A549 (cell line): Measurements from ENCODE around the gene CFAP61.

Source experiments
- CEBPB ChIP-seq, 2 experiments: fragments of >200 bp in 1 of 2; sonication (Bioruptor Twin) in 1 of 2; formaldehyde crosslinking in 1 of 2; IDR thresholded peaks; 2 replicates each; pipeline ENCODE4 v1.6.1; 2012 to 2016
- JUN ChIP-seq, 2 experiments: fragments of >200 bp; sonication (Bioruptor Twin); formaldehyde crosslinking; IDR thresholded peaks; 2 replicates in 1 of 2; 3 replicates in 1 of 2; pipeline ENCODE4 v1.6.1; 2016 to 2017
- POLR2A ChIP-seq: IDR thresholded peaks from 2 replicates; pipeline ENCODE4 v1.6.1; 2012; ENCODE audit warnings: mild to moderate bottlenecking, low read length
- RAD21 ChIP-seq, 2 experiments: fragments of >200 bp in 1 of 2; sonication (Bioruptor Twin) in 1 of 2; formaldehyde crosslinking in 1 of 2; IDR thresholded peaks in 1 of 2; conservative IDR thresholded peaks in 1 of 2; 2 replicates in 1 of 2; 3 replicates in 1 of 2; pipeline ENCODE4 v1.6.1; 2012 to 2018; ENCODE audit warnings: inconsistent platforms in 1 of 2
- TFCP2L1 ChIP-seq: fragments of 250-450 bp; sonication (Bioruptor Pico); IDR thresholded peaks from 2 replicates; pipeline ENCODE4 v1.5.0; 2021; ENCODE audit warnings: mild to moderate bottlenecking
- USF2 ChIP-seq: fragments of 450-650 bp; IDR thresholded peaks from 2 replicates; pipeline ENCODE4 v1.6.1; 2014; ENCODE audit warnings: antibody characterized with exemption
- TF ChIP-seq, protein P1 (sequence below): fragments of >200 bp; sonication (Bioruptor Twin); formaldehyde crosslinking; IDR thresholded peaks from 3 replicates; pipeline ENCODE4 v1.5.1; 2016

GRCh38 chr20:20021835-20022234 lies 30.5 kb upstream of the CFAP61 start:
- TF ChIP-seq, protein P1, sequence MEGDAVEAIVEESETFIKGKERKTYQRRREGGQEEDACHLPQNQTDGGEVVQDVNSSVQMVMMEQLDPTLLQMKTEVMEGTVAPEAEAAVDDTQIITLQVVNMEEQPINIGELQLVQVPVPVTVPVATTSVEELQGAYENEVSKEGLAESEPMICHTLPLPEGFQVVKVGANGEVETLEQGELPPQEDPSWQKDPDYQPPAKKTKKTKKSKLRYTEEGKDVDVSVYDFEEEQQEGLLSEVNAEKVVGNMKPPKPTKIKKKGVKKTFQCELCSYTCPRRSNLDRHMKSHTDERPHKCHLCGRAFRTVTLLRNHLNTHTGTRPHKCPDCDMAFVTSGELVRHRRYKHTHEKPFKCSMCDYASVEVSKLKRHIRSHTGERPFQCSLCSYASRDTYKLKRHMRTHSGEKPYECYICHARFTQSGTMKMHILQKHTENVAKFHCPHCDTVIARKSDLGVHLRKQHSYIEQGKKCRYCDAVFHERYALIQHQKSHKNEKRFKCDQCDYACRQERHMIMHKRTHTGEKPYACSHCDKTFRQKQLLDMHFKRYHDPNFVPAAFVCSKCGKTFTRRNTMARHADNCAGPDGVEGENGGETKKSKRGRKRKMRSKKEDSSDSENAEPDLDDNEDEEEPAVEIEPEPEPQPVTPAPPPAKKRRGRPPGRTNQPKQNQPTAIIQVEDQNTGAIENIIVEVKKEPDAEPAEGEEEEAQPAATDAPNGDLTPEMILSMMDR, result no peak
- no peak for TF ChIP-seq TFCP2L1
- no peak for TF ChIP-seq POLR2A
- TF ChIP-seq RAD21 (conservative IDR thresholded peaks at IDR 0.05 in 1 of 2, IDR thresholded peaks at IDR 0.05 in 1 of 2), result no peak
- TF ChIP-seq JUN (IDR thresholded peaks at IDR 0.05), result no peak
- no peak for TF ChIP-seq USF2
- no peak for TF ChIP-seq CEBPB (IDR thresholded peaks at IDR 0.05)
